Mucosa of gallbladder (tissue), 1 donor: ENCODE measurements around the gene GSK3B. TPM values are rescaled to one million over a fixed set of nuclear protein-coding genes. Genes with fewer than 3 reads are reported as not detected.

ENCODE experiments used
- DNase-seq: peaks from one replicate; pipeline ENCODE4 v3.0.0-alpha.2; 2020; ENCODE audit warnings: low spot score
- total RNA-seq: library from RNA; stranded (reverse); gene quantifications from one replicate; pipeline ENCODE4 v1.2.1, GENCODE V29; 2021
- donor health status: DM: no; HTN: no; CAD: no.

The GSK3B gene
- total RNA-seq, 1 donor from 2014 or later: 44.7 TPM

DNA sequence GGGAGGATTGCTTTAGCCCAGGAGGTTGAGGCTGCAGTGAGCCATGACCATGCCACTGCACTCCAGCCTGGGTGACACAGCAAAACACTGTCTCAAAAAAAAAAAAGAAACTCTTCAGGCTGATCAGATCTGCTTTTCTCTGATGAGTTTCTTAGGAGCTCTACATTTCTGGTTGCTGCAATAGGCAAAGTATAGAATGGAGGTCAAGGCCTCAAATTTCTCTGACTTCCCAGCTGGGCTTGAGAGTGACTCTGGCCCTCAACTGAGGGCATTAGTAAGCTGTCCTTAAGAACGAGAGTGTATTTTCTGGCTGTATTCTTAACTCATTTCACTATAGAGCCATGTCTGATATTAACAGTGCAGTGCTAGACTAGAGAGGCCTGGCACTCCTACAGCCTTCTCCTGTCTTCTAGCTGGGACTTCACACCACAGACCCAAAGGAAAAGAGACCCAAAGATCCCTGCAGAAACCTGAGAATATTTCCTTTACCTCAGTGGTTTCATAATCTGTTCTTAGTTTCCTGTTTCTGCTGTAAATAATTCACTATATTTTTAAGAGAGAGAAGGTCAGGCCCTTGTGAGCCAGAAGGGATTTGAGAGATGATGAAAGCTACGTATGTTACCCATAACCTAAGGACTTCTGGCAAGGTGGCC lies 314.4 kb downstream of the GSK3B start:
- no peak for DNase-seq

DNA sequence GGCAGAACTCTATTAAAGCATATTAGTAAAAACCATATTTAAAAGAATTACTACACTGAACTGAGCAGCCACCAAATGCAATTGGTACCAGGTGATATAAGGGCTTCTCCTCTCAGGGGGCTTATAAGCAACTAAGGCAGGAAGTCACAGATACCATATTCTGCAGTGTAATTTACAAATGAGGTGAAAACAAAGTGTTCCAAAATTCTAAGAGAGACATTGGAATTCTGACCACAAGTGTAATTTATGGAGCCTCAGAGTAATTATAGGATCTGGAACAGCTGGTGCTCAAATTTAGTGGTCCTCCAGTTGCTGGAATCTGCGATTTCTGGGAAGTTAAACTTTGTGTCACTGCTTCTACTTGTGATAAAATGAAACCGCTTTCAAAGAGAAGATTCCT lies 315.4 kb downstream of the GSK3B start:
- no peak for DNase-seq

- DNase-seq: no peak
These were observed 316.1 kb downstream of the GSK3B start for GRCh38 chr3:119778176-119778575.

- DNase-seq: no peak
These were observed 317.9 kb downstream of the GSK3B start for GRCh38 chr3:119776304-119776703.

DNA sequence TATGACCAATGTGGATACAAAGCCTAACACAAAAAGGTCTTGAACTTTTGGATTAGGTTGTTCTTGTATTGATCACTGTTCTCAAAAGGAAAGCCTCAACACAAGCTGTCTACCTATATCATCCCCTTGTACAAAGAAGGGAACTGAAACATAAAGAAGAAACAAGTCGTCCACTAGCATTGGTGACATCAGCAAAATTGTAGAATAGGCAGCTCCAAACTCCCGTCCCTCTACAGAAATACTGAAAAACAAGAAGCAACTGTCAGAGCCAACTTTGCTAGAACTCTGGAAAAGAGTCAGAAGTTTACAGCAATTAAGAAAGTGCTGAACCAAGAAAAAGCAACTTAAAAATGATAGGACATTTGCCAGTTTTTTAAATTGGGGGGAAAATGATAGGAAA lies 319.8 kb downstream of the GSK3B start:
- no peak for DNase-seq

Other genes starting within 250 kb of the GSK3B start
- 0.20 TPM for gene GPR156, start 190.8 kb upstream of the GSK3B start, total RNA-seq